Fibroblast of lung (primary cell): ENCODE data around the gene SF3A2.

Experiments used
- EZH2 ChIP-seq: IDR thresholded peaks from 2 replicates; pipeline ENCODE4 v1.5.1; 2012; ENCODE audit warnings: low read length, control low read depth, mild to moderate bottlenecking; ENCODE audit errors: missing control alignments
- TF ChIP-seq, protein P1 (sequence below), 2 donors: IDR thresholded peaks in 1 of 2; conservative IDR thresholded peaks in 1 of 2; 1 replicate in 1 of 2; 2 replicates in 1 of 2; pipeline ENCODE4 v1.5.1; 2011 to 2012; ENCODE audit warnings: low read length in 2 of 2, control low read depth in 1 of 2, inconsistent platforms in 1 of 2, low read depth in 1 of 2, mild to moderate bottlenecking in 1 of 2

DNA sequence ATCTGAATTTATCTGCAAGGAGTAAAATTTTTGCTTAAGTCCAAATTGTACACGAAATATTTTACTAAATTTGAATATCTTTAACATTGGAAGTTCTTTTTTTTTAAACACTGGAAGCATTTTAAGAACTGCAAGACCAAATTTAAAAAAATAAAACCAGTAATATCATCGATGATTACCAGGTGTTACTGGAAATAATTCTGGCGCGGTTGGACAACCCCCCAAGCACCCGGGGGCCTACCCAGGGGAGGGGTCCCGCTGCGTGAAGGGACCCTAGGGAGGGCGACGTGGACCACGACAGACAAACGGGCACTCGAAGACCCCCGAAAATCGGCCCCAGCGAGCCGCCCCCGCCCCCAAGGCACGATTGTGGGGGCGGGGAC, 32.2 kb downstream of the SF3A2 start:
- TF ChIP-seq, protein P1, sequence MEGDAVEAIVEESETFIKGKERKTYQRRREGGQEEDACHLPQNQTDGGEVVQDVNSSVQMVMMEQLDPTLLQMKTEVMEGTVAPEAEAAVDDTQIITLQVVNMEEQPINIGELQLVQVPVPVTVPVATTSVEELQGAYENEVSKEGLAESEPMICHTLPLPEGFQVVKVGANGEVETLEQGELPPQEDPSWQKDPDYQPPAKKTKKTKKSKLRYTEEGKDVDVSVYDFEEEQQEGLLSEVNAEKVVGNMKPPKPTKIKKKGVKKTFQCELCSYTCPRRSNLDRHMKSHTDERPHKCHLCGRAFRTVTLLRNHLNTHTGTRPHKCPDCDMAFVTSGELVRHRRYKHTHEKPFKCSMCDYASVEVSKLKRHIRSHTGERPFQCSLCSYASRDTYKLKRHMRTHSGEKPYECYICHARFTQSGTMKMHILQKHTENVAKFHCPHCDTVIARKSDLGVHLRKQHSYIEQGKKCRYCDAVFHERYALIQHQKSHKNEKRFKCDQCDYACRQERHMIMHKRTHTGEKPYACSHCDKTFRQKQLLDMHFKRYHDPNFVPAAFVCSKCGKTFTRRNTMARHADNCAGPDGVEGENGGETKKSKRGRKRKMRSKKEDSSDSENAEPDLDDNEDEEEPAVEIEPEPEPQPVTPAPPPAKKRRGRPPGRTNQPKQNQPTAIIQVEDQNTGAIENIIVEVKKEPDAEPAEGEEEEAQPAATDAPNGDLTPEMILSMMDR (conservative IDR thresholded peaks at IDR 0.05 in 1 of 2, IDR thresholded peaks at IDR 0.05 in 1 of 2; ENCODE audit: low read depth in 1 of 2, low read length in 2 of 2), result no peak
- no peak for TF ChIP-seq EZH2
